Measurements from ENCODE around the gene ADAMTS8.

The ADAMTS8 gene

DNA sequence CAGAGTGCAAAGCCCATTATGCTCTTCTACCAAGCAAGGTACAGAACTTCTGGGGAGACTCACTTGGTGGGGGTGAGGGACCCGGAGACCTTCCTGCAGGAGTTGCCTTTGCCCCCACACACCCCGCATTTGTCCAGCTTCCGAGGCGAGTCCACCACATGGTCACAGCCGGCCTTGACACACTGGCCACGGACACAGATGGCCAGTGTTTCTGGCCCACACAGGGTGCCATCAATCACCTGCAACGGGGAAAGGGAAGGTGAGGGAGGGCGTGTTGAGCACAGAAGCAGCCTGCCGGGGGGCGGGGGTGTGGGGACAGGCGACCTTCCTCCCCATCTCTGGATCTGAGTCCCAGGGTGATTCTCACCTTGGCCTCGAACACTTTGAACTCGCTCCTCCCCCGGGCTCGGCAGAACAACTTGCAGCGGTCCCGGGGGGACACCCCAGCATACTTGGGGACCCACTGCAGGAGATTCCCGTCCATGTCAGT, 20.0 kb downstream of the ADAMTS8 start:
- no peak for TF ChIP-seq POLR2AphosphoS5 (IDR thresholded peaks at IDR 0.05; ENCODE audit: low read depth, low read length)
- TF ChIP-seq TAF1 (IDR thresholded peaks at IDR 0.05; ENCODE audit: borderline replicate concordance, insufficient read depth, low read length): no peak
- no peak for TF ChIP-seq SIN3A (IDR thresholded peaks at IDR 0.05; ENCODE audit: borderline replicate concordance, insufficient read depth, low read length)
- TF ChIP-seq, protein P1, sequence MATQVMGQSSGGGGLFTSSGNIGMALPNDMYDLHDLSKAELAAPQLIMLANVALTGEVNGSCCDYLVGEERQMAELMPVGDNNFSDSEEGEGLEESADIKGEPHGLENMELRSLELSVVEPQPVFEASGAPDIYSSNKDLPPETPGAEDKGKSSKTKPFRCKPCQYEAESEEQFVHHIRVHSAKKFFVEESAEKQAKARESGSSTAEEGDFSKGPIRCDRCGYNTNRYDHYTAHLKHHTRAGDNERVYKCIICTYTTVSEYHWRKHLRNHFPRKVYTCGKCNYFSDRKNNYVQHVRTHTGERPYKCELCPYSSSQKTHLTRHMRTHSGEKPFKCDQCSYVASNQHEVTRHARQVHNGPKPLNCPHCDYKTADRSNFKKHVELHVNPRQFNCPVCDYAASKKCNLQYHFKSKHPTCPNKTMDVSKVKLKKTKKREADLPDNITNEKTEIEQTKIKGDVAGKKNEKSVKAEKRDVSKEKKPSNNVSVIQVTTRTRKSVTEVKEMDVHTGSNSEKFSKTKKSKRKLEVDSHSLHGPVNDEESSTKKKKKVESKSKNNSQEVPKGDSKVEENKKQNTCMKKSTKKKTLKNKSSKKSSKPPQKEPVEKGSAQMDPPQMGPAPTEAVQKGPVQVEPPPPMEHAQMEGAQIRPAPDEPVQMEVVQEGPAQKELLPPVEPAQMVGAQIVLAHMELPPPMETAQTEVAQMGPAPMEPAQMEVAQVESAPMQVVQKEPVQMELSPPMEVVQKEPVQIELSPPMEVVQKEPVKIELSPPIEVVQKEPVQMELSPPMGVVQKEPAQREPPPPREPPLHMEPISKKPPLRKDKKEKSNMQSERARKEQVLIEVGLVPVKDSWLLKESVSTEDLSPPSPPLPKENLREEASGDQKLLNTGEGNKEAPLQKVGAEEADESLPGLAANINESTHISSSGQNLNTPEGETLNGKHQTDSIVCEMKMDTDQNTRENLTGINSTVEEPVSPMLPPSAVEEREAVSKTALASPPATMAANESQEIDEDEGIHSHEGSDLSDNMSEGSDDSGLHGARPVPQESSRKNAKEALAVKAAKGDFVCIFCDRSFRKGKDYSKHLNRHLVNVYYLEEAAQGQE (IDR thresholded peaks at IDR 0.05; ENCODE audit: insufficient read depth in 1 of 2, low read depth in 2 of 2, low read length in 2 of 2): no peak
- no peak for TF ChIP-seq FOXP2 (optimal IDR thresholded peaks at IDR 0.05; ENCODE audit: borderline replicate concordance, extremely low read depth, extremely low read length, insufficient read depth)

- TF ChIP-seq POLR2AphosphoS5 (IDR thresholded peaks at IDR 0.05; ENCODE audit: low read depth, low read length): no peak
- TF ChIP-seq TAF1 (IDR thresholded peaks at IDR 0.05; ENCODE audit: borderline replicate concordance, insufficient read depth, low read length): no peak
- no peak for TF ChIP-seq FOXP2 (optimal IDR thresholded peaks at IDR 0.05; ENCODE audit: borderline replicate concordance, extremely low read depth, extremely low read length, insufficient read depth)
- TF ChIP-seq SIN3A (IDR thresholded peaks at IDR 0.05; ENCODE audit: borderline replicate concordance, insufficient read depth, low read length): no peak
- TF ChIP-seq, protein P1 (IDR thresholded peaks at IDR 0.05; ENCODE audit: insufficient read depth in 1 of 2, low read depth in 2 of 2, low read length in 2 of 2): no peak
Observed at GRCh38 chr11:130407978-130408377, 20.4 kb downstream of the ADAMTS8 start.

DNA sequence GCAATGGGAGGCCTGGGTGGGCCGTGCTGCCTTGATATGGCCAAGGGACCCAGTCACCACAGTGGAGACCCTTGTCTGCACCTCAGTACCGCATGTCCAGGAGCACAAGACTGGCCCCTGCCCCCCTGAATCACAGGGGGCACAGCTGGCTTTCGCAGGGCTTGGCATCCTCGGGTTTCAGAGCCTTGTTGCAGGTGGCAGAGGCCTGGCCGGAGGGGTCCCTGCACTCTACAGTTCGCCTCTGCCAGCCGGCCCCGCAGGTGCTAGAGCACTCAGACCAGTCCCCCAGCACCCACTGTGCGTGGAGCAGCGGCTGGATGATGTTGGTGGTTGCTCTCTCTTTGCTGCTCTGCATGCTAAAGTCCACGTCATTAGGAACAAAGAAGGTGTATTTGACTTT, 23.0 kb downstream of the ADAMTS8 start:
- TF ChIP-seq SIN3A (IDR thresholded peaks at IDR 0.05; ENCODE audit: borderline replicate concordance, insufficient read depth, low read length): no peak
- no peak for TF ChIP-seq FOXP2 (optimal IDR thresholded peaks at IDR 0.05; ENCODE audit: borderline replicate concordance, extremely low read depth, extremely low read length, insufficient read depth)

DNA sequence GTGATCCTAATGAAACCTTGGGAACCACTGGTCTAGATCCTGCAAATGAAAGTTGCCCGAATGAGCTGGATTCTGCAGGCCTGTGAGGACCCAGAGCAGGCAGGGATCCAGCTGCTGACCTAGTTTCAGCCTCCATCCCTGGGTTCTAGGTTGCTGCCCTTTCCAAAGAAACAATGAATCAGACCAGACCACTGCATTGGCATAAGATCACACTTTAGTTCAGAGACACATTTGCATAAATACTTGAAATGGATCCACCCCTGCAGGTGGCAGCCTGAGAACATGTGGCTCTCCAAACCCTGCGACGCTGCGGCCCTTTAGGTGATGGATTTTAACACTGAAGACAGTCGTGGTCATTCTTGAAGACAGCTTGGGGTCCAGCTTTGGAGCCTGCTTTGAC, 23.7 kb downstream of the ADAMTS8 start:
- TF ChIP-seq POLR2AphosphoS5 (IDR thresholded peaks at IDR 0.05; ENCODE audit: low read depth, low read length) (no peak), FOXP2 (optimal IDR thresholded peaks at IDR 0.05; ENCODE audit: borderline replicate concordance, extremely low read depth, extremely low read length, insufficient read depth) (no peak), SIN3A (IDR thresholded peaks at IDR 0.05; ENCODE audit: borderline replicate concordance, insufficient read depth, low read length) (no peak)
- TF ChIP-seq, protein P1 (IDR thresholded peaks at IDR 0.05; ENCODE audit: insufficient read depth in 1 of 2, low read depth in 2 of 2, low read length in 2 of 2): no peak

- TF ChIP-seq TAF1 (IDR thresholded peaks at IDR 0.05; ENCODE audit: borderline replicate concordance, insufficient read depth, low read length) (no peak), SIN3A (IDR thresholded peaks at IDR 0.05; ENCODE audit: borderline replicate concordance, insufficient read depth, low read length) (no peak)
Observed at GRCh38 chr11:130403967-130404366, 24.4 kb downstream of the ADAMTS8 start.

- TF ChIP-seq TAF1 (IDR thresholded peaks at IDR 0.05; ENCODE audit: borderline replicate concordance, insufficient read depth, low read length) (no peak), POLR2AphosphoS5 (IDR thresholded peaks at IDR 0.05; ENCODE audit: low read depth, low read length) (no peak), SIN3A (IDR thresholded peaks at IDR 0.05; ENCODE audit: borderline replicate concordance, insufficient read depth, low read length) (no peak), FOXP2 (optimal IDR thresholded peaks at IDR 0.05; ENCODE audit: borderline replicate concordance, extremely low read depth, extremely low read length, insufficient read depth) (no peak)
- TF ChIP-seq, protein P1 (IDR thresholded peaks at IDR 0.05; ENCODE audit: insufficient read depth in 1 of 2, low read depth in 2 of 2, low read length in 2 of 2): no peak
Observed at GRCh38 chr11:130403271-130403804, 25.1 kb downstream of the ADAMTS8 start.

All from PFSK-1 (cell line).